ENCODE data around the gene ANKMY1. TPM values are rescaled to one million over a fixed set of nuclear protein-coding genes. Genes with fewer than 3 reads are reported as not detected.

ANKMY1 gene
- total and polyA plus RNA-seq, 2 experiments from 2014 or later = 2.3 to 8.9 TPM

- H3K4me1 ChIP-seq (ENCODE audit: insufficient read depth) = peaks cover 20% of the 10 kb centered on the region
- H3K36me3 ChIP-seq (ENCODE audit: insufficient read depth) = no peaks in the 10 kb centered on the region
- H3K4me1 Mint-ChIP-seq = peaks cover 36% of the 10 kb centered on the region
- peak within 1 kb of the TSS; percentile 96 for H3K4me3 Mint-ChIP-seq
- DNase-seq (ENCODE audit: low spot score) = peak; percentile 98
- H3K36me3 Mint-ChIP-seq (ENCODE audit: low read depth) = peaks cover 6% of the 10 kb centered on the region; the same call in 2 of the 3 replicates
- peaks cover 84% of the 10 kb centered on the region for H3K79me2 ChIP-seq (replicated peaks; ENCODE audit: insufficient read depth)
- peak; percentile 85 for ATAC-seq
- peak within 1 kb of the TSS; percentile 97 for H3K4me2 ChIP-seq
- H3K9me2 ChIP-seq (ENCODE audit: insufficient read depth) = no peaks in the 10 kb centered on the region
- TF ChIP-seq STAT1 (IDR thresholded peaks at IDR 0.05; ENCODE audit: unreplicated experiment) (no peak), ETS1 (IDR thresholded peaks at IDR 0.05) (peak; percentile 97), POLR2AphosphoS5 (IDR thresholded peaks at IDR 0.05; ENCODE audit: low read depth) (peak; percentile 71), CREB1 (CRISPR knock-in tag; IDR thresholded peaks at IDR 0.05; ENCODE audit: low read depth) (peak; percentile 79), NANOG (IDR thresholded peaks at IDR 0.05; ENCODE audit: borderline replicate concordance) (no peak)
- H3K27me3 ChIP-seq (ENCODE audit: insufficient read depth) = no peaks in the 10 kb centered on the region
- H4K20me1 ChIP-seq (replicated peaks; ENCODE audit: insufficient read depth) = peaks cover 26% of the 10 kb centered on the region
- H3K27me3 Mint-ChIP-seq (ENCODE audit: insufficient read depth, low read depth, poor library complexity) = peaks cover 19% of the 10 kb centered on the region
- no peaks in the 10 kb centered on the region for H3K9me3 Mint-ChIP-seq
- peak within 1 kb of the TSS; percentile 93 for H2AFZ ChIP-seq
- peak within 1 kb of the TSS; percentile 94 for H3K4me3 ChIP-seq
- 0 out of 2 replicates have a peak within 1 kb of the TSS, but pooled peaks have one; percentile 39 for H3K27ac ChIP-seq (ENCODE audit: low read depth)
- no peaks in the 10 kb centered on the region for H3F3A ChIP-seq (replicated peaks; ENCODE audit: low read depth)
- H3K27ac Mint-ChIP-seq = peak within 1 kb of the TSS; percentile 88
These were observed 28.6 kb upstream of the ANKMY1 start, which contains the start of gene CAPN10 for GRCh38 chr2:240586198-240586918. CAPN10 (plus strand) TSS chr2:240586734; CDS start chr2:240586912, 178 bp downstream.

GRCh38 chr2:240585681-240586197, 28.0 kb upstream of the ANKMY1 start:
- Mint-ChIP-seq H3K4me1 (peaks cover 36% of the 10 kb centered on the region), H3K36me3 (ENCODE audit: low read depth) (peaks cover 6% of the 10 kb centered on the region; the same call in 2 of the 3 replicates), H3K9me3 (no peaks in the 10 kb centered on the region), H3K4me3 (peak overlapping the region; percentile 96), H3K27me3 (ENCODE audit: insufficient read depth, low read depth, poor library complexity) (peaks cover 19% of the 10 kb centered on the region), H3K27ac (peak overlapping the region; percentile 88)
- H3K4me3 ChIP-seq = peak overlapping the region; percentile 94
- no peaks in the 10 kb centered on the region for H3K36me3 ChIP-seq (ENCODE audit: insufficient read depth)
- H3K4me1 ChIP-seq (ENCODE audit: insufficient read depth) = peaks cover 20% of the 10 kb centered on the region
- no peaks in the 10 kb centered on the region for H3K27me3 ChIP-seq (ENCODE audit: insufficient read depth)
- H3K27ac ChIP-seq (ENCODE audit: low read depth) = 0 out of 2 replicates have a peak overlapping the region, but pooled peaks have one; percentile 39
- H4K20me1 ChIP-seq (replicated peaks; ENCODE audit: insufficient read depth) = peaks cover 31% of the 10 kb centered on the region
- H2AFZ ChIP-seq = no peak overlapping the region
- H3K79me2 ChIP-seq (replicated peaks; ENCODE audit: insufficient read depth) = peaks cover 83% of the 10 kb centered on the region
- H3K9me2 ChIP-seq (ENCODE audit: insufficient read depth) = no peaks in the 10 kb centered on the region
- ATAC-seq (no peak), DNase-seq (ENCODE audit: low spot score) (no peak)
- peak overlapping the region; percentile 97 for H3K4me2 ChIP-seq
- H3F3A ChIP-seq (replicated peaks; ENCODE audit: low read depth) = no peaks in the 10 kb centered on the region
- no peak for TF ChIP-seq NANOG (IDR thresholded peaks at IDR 0.05; ENCODE audit: borderline replicate concordance)
- no peak for TF ChIP-seq CREB1 (CRISPR knock-in tag; IDR thresholded peaks at IDR 0.05; ENCODE audit: low read depth)
- no peak for TF ChIP-seq ZNF462 (CRISPR knock-in tag; IDR thresholded peaks at IDR 0.05)
- TF ChIP-seq ETS1 (IDR thresholded peaks at IDR 0.05) = no peak
- no peak for TF ChIP-seq ZNF114 (CRISPR knock-in tag; IDR thresholded peaks at IDR 0.05)
- TF ChIP-seq CTCF (conservative IDR thresholded peaks at IDR 0.05; ENCODE audit: low read depth in 2 of 2) = no peak
- no peak for TF ChIP-seq EZH2 (IDR thresholded peaks at IDR 0.05; ENCODE audit: low read depth, unreplicated experiment)
